GM12875 (cell line): ENCODE results near the gene GLMP.

Experiments
- H3K4me3 ChIP-seq: one replicate; pipeline ENCODE4 v1.5.1; 2011; ENCODE audit warnings: low read depth, low read length, control low read depth
- TF ChIP-seq, protein P1 (sequence below): IDR thresholded peaks from 2 replicates; pipeline ENCODE4 v1.5.1; 2011; ENCODE audit warnings: low read depth, mild to moderate bottlenecking, control low read depth, inconsistent platforms, low read length, moderate library complexity, borderline replicate concordance; ENCODE audit not compliant: insufficient read depth

Gene GLMP

DNA sequence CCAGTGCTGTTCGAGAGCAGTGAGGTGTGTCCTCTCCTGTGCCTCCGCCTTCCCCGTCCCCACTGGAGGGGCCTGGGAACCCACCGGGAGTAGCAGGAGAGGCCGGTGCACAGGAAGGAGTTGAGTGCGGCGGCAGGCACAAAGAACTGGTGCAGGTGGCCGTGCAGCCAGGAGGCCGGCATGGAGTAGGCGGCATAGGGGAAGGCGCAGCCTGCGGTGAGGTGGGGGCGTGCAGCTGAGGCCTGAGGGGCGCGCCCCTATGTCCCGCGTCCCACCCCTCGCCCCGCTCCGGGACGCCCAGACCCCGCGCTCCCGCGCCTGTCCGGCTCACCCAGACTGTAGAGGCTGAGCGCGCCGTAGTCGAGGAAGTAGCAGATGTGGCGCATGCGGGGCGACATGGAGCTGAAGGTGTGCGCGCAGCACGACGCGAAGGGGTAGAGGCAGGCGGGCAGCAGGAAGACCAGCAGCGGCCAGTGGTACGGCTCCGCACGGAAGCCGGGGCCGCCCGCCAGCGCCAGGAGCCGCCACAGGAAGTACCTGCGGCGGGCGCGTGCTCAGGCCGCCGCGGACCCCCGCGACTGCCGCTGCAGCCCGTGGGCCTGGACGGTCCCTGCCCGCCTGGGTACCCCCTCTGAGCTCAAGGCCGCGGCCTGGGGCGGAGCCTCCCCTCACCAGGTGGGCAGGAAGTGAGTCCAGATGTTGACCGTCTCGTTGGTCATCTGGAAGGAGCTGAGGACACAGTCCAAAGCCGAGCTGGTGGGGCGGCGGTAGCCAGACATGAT lies 49.8 kb downstream of the GLMP start:
- peak overlapping the region; percentile 49 for H3K4me3 ChIP-seq
- TF ChIP-seq, protein P1, sequence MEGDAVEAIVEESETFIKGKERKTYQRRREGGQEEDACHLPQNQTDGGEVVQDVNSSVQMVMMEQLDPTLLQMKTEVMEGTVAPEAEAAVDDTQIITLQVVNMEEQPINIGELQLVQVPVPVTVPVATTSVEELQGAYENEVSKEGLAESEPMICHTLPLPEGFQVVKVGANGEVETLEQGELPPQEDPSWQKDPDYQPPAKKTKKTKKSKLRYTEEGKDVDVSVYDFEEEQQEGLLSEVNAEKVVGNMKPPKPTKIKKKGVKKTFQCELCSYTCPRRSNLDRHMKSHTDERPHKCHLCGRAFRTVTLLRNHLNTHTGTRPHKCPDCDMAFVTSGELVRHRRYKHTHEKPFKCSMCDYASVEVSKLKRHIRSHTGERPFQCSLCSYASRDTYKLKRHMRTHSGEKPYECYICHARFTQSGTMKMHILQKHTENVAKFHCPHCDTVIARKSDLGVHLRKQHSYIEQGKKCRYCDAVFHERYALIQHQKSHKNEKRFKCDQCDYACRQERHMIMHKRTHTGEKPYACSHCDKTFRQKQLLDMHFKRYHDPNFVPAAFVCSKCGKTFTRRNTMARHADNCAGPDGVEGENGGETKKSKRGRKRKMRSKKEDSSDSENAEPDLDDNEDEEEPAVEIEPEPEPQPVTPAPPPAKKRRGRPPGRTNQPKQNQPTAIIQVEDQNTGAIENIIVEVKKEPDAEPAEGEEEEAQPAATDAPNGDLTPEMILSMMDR = no peak

DNA sequence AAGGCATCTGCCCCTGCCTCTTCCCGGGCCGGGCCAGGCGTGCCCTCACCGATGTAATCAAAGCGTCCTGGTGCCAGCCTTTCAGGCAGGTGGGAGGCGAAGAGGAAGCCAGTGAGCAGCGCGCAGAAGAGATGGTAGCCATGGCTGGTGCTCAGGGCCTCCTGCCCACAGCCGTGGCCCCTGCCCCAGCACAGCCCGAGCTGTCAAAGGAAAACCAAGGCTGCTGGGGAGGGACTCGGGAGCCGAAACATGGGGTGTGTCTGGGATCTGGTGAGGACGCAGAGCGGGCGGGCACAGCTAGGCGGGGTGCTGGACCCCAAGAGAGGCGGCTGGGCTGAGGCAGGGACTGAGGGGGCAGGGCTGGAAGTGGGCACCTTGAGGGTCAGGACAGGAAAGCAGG lies 50.8 kb downstream of the GLMP start:
- TF ChIP-seq, protein P1 = no peak
- no peak overlapping the region for H3K4me3 ChIP-seq

DNA sequence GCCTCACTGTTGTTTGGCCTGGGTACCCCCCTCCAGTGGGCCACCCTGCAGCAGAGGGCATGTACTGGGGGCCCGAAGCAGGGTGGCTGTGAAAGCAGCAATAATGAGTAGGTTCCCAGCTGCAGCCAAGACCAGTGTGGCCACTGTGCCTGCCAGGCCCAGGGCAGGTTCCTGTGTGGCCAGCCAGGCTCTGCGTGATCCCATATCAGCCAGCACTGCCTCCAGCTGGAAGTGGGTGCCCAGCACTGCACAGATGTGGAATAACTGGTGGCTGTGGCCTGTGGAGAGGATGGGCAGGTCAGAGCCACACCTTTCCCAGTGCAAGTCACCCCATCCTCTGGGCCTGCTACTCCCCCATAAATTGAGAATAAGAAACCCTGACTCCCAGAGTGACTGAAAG lies 51.4 kb downstream of the GLMP start:
- TF ChIP-seq, protein P1 = no peak
- H3K4me3 ChIP-seq = no peak overlapping the region

DNA sequence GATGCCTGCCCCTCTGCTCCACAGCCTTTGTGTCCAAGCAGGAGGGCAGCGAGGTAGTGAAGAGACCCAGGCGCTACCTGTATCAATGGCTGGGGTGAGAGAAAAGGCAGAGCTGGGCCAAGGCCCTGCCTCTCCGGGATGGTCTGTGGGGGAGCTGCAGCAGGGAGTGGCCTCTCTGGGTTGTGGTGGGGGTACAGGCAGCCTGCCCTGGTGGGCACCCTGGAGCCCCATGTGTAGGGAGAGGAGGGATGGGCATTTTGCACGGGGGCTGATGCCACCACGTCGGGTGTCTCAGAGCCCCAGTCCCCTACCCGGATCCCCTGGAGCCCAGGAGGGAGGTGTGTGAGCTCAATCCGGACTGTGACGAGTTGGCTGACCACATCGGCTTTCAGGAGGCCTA lies 52.7 kb downstream of the GLMP start:
- TF ChIP-seq, protein P1 = no peak
- H3K4me3 ChIP-seq = no peak overlapping the region
